Colonic mucosa (tissue), 4 donors: ENCODE results near the gene ALDH5A1. TPM values are rescaled to one million over a fixed set of nuclear protein-coding genes. Genes with fewer than 3 reads are reported as not detected.

ENCODE experiments used
- DNase-seq: peaks from one replicate; pipeline ENCODE4 v3.0.0-alpha.2; 2020
- H3K27ac ChIP-seq: fragments of 200-600 bp; one replicate; pipeline ENCODE4 v1.8.0; 2021
- H3K27me3 ChIP-seq: fragments of 200-600 bp; one replicate; pipeline ENCODE4 v1.8.0; 2021
- H3K36me3 ChIP-seq: fragments of 200-600 bp; one replicate; pipeline ENCODE4 v1.8.0; 2021
- H3K4me1 ChIP-seq: fragments of 200-600 bp; one replicate; pipeline ENCODE4 v1.8.0; 2021; ENCODE audit warnings: mild to moderate bottlenecking
- H3K4me3 ChIP-seq: fragments of 200-600 bp; one replicate; pipeline ENCODE4 v1.8.0; 2021
- H3K9ac ChIP-seq, 2 donors: one replicate each; pipeline ENCODE4 v1.7.0; 2013; ENCODE audit warnings: control low read depth in 2 of 2, low read depth in 2 of 2, low read length in 2 of 2
- H3K9me3 ChIP-seq: fragments of 200-600 bp; one replicate; pipeline ENCODE4 v1.8.0; 2021
- intact Hi-C: fragments of 100-400 bp; cut with DNase I; formaldehyde crosslinking; loops from one replicate; pipeline ENCODE4 v1.14.1; 2022
- total RNA-seq, 2 donors: library from RNA; stranded (reverse); fragmentation: NEBNext Ultra II Directional in 1 of 2; extraction: Animal tissue kit (Norgen Biotek cat#: 25700) in 1 of 2; gene quantifications; one replicate each; pipeline ENCODE4 v1.2.1, GENCODE V29; 2021
- TF ChIP-seq, protein P1 (sequence below): fragments of 200-600 bp; IDR thresholded peaks from one replicate; pipeline ENCODE4 v1.8.0; 2022; ENCODE audit warnings: antibody characterized with exemption, mild to moderate bottlenecking
- donor health status: healthy.
- donor health status: DM: no; HTN: no; CAD: no.
- donor health status: DM: no; HTN: no; CAD: no.

The ALDH5A1 gene
- total RNA-seq, 2 donors from 2014 or later: 12.2 to 16.4 TPM

DNA sequence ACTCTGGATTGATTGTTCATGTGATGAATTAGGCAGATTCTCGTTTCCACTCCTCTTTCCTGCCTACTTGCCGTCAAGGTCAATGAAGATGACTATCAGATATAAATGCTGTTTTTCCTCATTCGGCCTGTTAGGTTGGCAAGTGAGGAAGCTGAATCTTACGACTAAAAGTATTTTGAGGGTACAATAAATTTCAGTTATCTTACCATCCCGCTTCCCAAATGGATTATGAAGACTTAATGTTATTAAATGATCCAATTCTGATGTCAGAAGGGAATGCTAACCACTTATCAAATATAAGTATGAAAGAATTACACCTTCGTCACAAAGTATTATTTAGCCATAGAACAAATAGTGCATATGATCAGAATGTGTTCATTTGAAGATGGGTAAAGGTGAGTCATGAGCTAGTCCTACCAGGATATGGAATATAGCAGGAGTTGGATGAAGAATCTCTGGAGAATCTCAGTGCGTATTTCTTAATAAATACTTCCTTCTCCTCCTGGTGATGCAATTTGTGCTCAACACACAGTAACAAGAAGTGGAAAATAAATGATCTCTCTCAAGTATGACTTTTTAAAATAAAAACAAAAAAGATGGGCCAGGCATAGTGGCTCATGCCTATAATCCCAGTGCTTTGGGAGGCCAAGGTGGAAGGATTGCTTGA, 10.0 kb upstream of the ALDH5A1 start:
- Histone ChIP-seq H3K4me3 (no peak overlapping the region), H3K9ac (no peak overlapping the region), H3K27me3 (no peaks in the 10 kb centered on the region), H3K9me3 (no peaks in the 10 kb centered on the region), H3K27ac (no peak overlapping the region), H3K4me1 (no peaks in the 10 kb centered on the region), H3K36me3 (no peaks in the 10 kb centered on the region)
- intact Hi-C loops: no loop called here
- TF ChIP-seq, protein P1, sequence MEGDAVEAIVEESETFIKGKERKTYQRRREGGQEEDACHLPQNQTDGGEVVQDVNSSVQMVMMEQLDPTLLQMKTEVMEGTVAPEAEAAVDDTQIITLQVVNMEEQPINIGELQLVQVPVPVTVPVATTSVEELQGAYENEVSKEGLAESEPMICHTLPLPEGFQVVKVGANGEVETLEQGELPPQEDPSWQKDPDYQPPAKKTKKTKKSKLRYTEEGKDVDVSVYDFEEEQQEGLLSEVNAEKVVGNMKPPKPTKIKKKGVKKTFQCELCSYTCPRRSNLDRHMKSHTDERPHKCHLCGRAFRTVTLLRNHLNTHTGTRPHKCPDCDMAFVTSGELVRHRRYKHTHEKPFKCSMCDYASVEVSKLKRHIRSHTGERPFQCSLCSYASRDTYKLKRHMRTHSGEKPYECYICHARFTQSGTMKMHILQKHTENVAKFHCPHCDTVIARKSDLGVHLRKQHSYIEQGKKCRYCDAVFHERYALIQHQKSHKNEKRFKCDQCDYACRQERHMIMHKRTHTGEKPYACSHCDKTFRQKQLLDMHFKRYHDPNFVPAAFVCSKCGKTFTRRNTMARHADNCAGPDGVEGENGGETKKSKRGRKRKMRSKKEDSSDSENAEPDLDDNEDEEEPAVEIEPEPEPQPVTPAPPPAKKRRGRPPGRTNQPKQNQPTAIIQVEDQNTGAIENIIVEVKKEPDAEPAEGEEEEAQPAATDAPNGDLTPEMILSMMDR: no peak
- DNase-seq: no peak

DNA sequence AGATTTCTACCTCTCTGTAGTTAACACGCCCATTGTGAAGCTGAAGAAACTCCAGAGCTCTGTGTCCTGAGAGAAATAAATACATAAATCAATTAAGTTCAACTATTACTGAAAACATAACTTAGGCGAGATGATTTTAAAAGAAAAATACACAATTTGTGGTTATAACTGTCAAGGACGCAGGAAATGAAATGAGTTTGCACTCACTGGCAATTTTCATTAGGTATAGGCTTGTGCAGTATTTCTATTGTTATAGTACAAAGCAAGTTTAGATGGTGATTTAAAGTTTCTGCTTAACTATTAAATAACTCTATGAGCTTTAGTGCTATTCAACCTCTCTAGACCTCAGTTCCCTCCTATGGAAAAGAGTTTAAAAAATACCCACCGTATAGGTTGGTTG, 8.7 kb upstream of the ALDH5A1 start:
- Histone ChIP-seq H3K4me1 (no peaks in the 10 kb centered on the region), H3K27me3 (no peaks in the 10 kb centered on the region), H3K9me3 (no peaks in the 10 kb centered on the region), H3K36me3 (no peaks in the 10 kb centered on the region), H3K4me3 (no peak overlapping the region), H3K27ac (no peak overlapping the region), H3K9ac (no peak overlapping the region)
- intact Hi-C loops: no loop called here
- no peak for DNase-seq
- TF ChIP-seq, protein P1: no peak

- Histone ChIP-seq H3K4me1 (peaks cover 7% of the 10 kb centered on the region), H3K36me3 (no peaks in the 10 kb centered on the region), H3K9me3 (no peaks in the 10 kb centered on the region), H3K27me3 (no peaks in the 10 kb centered on the region), H3K4me3 (no peak within 1 kb of the TSS), H3K27ac (no peak within 1 kb of the TSS), H3K9ac (no peak within 1 kb of the TSS)
- DNase-seq: no peak
- intact Hi-C loops: no loop called here
- TF ChIP-seq, protein P1: no peak
Measured at GRCh38 chr6:24489470-24489869, 5.3 kb upstream of the ALDH5A1 start, which contains the start of gene GPLD1. Gene GPLD1 (minus strand): TSS chr6:24489578. CDS start chr6:24489511, 67 bp downstream.

DNA sequence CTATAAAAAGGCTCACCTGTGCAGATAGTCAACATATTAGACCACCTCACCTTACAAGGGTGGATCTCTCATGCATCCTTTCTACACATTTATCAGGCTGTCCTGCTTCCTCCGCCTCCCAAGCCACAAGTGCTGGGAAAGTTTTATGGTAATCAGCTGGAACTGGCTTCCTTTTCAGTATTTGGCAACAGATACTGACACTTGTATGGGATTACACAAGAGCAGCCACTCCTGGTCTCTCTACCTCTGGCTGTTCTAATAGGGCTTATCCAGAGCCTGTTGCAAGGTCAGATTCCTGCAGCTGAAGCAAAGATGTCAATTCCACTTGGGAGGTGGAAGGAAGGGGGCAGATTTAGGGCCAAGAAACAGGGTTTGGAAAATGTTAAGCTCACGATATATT, 4.9 kb upstream of the ALDH5A1 start:
- Histone ChIP-seq H3K36me3 (no peaks in the 10 kb centered on the region), H3K27me3 (no peaks in the 10 kb centered on the region), H3K9me3 (no peaks in the 10 kb centered on the region), H3K4me3 (no peak overlapping the region), H3K9ac (no peak overlapping the region), H3K27ac (no peak overlapping the region), H3K4me1 (peaks cover 9% of the 10 kb centered on the region)
- TF ChIP-seq, protein P1: no peak
- intact Hi-C loops: no loop called here
- DNase-seq: no peak

DNA sequence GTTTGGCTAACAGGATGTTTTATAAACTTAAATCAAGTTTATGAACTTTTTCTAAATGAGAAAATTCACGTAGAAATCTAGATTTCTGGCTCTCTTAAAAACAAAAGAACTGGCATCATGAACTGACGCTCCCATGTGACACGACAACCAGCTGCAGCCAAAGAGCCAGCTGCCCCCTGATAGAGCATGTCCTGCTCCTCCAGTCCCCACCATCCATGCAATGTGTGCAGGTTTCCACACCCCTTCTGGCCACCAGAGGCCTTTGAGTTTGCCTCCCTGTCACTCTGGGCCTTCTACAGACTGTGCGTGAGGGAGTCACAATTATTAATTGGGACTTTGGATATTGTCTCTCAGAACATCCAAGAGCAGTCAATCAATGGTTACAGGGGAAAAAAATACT, 3.8 kb upstream of the ALDH5A1 start:
- Histone ChIP-seq H3K36me3 (no peaks in the 10 kb centered on the region), H3K27ac (no peak overlapping the region), H3K27me3 (no peaks in the 10 kb centered on the region), H3K9me3 (no peaks in the 10 kb centered on the region), H3K9ac (no peak overlapping the region), H3K4me1 (peaks cover 9% of the 10 kb centered on the region), H3K4me3 (no peak overlapping the region)
- intact Hi-C loops: no loop called here
- TF ChIP-seq, protein P1: no peak
- DNase-seq: no peak
